Liver (tissue), 3 donors: ENCODE data around the gene RAB7A.

Source experiments
- CTCF ChIP-seq: fragments of 150-350 bp; IDR thresholded peaks from 2 replicates; pipeline ENCODE4 v1.5.1; 2017; ENCODE audit warnings: improper control_type of control experiment, low read depth, low read length; ENCODE audit not compliant: missing input control
- EGR1 ChIP-seq, 2 donors: IDR thresholded peaks; 2 replicates each; pipeline ENCODE4 v1.6.1; 2016 to 2018; ENCODE audit warnings: antibody characterized with exemption in 2 of 2, low read depth in 2 of 2
- GABPA ChIP-seq, 2 donors: IDR thresholded peaks in 1 of 2; conservative IDR thresholded peaks in 1 of 2; 2 replicates each; pipeline ENCODE4 v1.6.1; 2016; ENCODE audit warnings: antibody characterized with exemption in 2 of 2, mild to moderate bottlenecking in 1 of 2, moderate library complexity in 1 of 2
- JUND ChIP-seq, 2 donors: IDR thresholded peaks; 2 replicates each; pipeline ENCODE4 v1.6.1; 2016; ENCODE audit warnings: antibody characterized with exemption in 2 of 2
- RAD21 ChIP-seq, 2 donors: IDR thresholded peaks; 2 replicates each; pipeline ENCODE4 v1.6.1; 2016; ENCODE audit warnings: antibody characterized with exemption in 2 of 2, mild to moderate bottlenecking in 2 of 2
- REST ChIP-seq: IDR thresholded peaks from 2 replicates; pipeline ENCODE4 v1.6.1; 2016; ENCODE audit warnings: antibody characterized with exemption, mild to moderate bottlenecking
- SP1 ChIP-seq: IDR thresholded peaks from 2 replicates; pipeline ENCODE4 v1.6.1; 2018; ENCODE audit warnings: antibody characterized with exemption, mild to moderate bottlenecking
- TAF1 ChIP-seq: conservative IDR thresholded peaks from 2 replicates; pipeline ENCODE4 v1.6.1; 2016; ENCODE audit warnings: antibody characterized with exemption, mild to moderate bottlenecking
- YY1 ChIP-seq: IDR thresholded peaks from 2 replicates; pipeline ENCODE4 v1.6.1; 2016; ENCODE audit warnings: antibody characterized with exemption, mild to moderate bottlenecking
- ZBTB33 ChIP-seq: IDR thresholded peaks from 2 replicates; pipeline ENCODE4 v1.6.1; 2016; ENCODE audit warnings: antibody characterized with exemption
- TF ChIP-seq, protein P1 (sequence below): IDR thresholded peaks from 2 replicates; pipeline ENCODE4 v1.6.1; 2016; ENCODE audit warnings: antibody characterized with exemption
- donor health status: healthy.
- donor health status: healthy.

DNA sequence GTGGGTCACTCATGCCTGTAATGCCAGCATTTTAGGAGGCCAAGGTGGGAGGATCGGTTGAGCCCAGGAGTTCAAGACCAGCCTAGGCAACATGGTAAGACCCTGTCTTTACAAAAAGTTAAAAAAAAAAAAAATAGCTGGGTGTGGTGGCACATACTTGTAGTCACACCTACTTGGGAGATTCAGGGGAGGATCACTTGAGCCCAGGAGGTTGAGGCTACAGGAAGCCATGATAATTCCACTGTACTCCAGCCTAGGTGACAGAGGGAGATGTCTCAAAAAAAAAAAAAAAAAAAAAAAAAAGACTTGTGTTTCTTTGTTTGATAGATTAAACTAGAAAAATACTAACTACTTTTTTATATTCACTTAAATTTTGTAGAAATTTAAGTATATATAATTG is 14.6 kb downstream of the RAB7A start:
- TF ChIP-seq CTCF: no peak
- no peak for TF ChIP-seq RAD21 (IDR thresholded peaks at IDR 0.05)
- TF ChIP-seq REST: no peak
- TF ChIP-seq, protein P1, sequence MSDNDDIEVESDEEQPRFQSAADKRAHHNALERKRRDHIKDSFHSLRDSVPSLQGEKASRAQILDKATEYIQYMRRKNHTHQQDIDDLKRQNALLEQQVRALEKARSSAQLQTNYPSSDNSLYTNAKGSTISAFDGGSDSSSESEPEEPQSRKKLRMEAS: no peak
- no peak for TF ChIP-seq TAF1
- TF ChIP-seq JUND (IDR thresholded peaks at IDR 0.05): no peak
- no peak for TF ChIP-seq GABPA (IDR thresholded peaks at IDR 0.05 in 1 of 2, conservative IDR thresholded peaks at IDR 0.05 in 1 of 2)
- TF ChIP-seq ZBTB33: no peak
- TF ChIP-seq SP1: no peak
- no peak for TF ChIP-seq EGR1 (IDR thresholded peaks at IDR 0.05; ENCODE audit: low read depth in 2 of 2)
- no peak for TF ChIP-seq YY1
